ENCODE data around the gene EPB41L5.
"Not testable (repeated sequence)": the region's sequence is repeated elsewhere in the genome, so short reads cannot be mapped to it uniquely, and the experiment has no call there.

Gene EPB41L5

DNA sequence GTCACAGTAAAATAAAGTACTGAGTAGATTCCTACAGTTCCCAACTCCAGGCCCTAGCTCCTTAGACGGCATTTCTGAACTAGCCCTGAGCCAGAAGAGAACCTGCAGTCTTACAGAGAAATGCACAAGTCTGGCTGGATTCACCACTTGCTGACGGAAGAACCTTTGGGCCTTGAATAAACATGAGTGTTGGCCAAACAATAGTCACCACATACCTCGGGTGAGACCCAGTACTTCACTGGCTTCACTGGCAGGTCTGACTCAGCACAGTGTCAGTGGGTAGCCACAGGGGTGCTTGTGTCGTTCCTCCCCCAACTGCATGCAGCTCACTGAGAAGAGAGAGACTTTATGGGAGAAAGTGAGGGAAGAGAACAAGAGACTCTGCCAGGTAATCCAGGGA is 121.4 kb downstream of the EPB41L5 start:
- DNase-seq (ENCODE audit: insufficient read length, low spot score) (no peak), FAIRE-seq (no peak)

DNA sequence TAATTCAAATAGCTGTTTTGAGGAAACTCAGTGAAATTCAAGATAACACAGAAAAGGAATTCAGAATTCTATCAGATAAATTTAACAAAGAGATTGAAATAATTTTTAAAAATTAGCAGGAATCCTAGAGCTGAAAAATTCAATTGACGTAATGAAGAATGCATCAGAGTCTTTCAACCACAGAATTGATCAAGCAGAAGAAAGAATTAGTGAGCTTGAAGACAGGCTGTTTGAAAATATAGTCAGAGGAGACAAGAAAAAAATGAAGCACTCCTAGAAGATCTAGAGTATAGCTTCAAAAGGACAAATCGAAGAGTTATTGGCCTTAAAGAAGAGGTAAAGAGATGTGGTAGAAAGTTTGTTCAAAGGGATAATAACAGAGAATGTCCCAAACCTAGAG is 122.1 kb downstream of the EPB41L5 start:
- FAIRE-seq; DNase-seq (ENCODE audit: insufficient read length, low spot score): not testable (repeated sequence)

- DNase-seq (ENCODE audit: insufficient read length, low spot score) (no peak), FAIRE-seq (no peak)
Observed at GRCh38 chr2:120140866-120141265, 128.0 kb downstream of the EPB41L5 start.

DNA sequence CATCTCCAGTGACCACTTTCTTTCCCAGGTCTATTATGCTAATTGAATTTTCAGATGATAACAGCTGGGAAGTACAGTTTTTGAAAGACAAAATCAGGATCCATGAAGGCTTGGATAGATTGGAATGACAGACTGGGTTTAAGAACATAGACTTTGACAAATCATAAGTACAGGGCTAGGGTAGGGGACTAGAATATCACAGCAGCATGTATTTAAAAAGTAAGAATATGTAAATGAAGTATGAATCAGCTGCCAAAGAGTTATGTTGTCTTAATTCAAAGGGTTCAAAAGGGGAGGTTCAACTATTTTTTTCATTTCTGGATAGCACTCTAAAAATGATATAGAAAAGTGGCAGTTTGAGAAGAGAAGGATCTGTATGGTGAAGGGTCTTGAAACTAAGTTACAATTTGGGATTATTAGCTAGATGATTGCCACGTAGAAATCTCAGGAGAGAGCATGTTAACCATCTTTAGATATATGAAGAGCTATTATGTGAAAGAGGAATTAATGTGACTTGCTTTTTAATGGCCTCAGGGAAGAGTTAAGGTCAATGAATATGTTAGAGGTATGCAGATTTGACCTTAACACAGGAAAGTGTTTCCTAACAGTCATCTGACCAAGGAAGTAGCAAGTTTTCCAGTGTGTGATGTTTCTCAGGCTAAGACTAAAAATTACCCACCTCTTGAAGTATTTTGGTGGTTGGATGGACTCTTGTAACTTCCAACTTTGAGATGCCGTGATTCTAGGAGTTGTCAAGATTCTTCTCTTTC is 128.6 kb downstream of the EPB41L5 start:
- FAIRE-seq (no peak), DNase-seq (ENCODE audit: insufficient read length, low spot score) (no peak)

GRCh38 chr2:120142528-120143219 is 129.8 kb downstream of the EPB41L5 start:
- no peak for DNase-seq (ENCODE audit: insufficient read length, low spot score)
- no peak for FAIRE-seq

GRCh38 chr2:120148229-120148628 is 135.4 kb downstream of the EPB41L5 start:
- DNase-seq (ENCODE audit: insufficient read length, low spot score) (no peak), FAIRE-seq (no peak)

GRCh38 chr2:120148669-120149068 is 135.8 kb downstream of the EPB41L5 start:
- FAIRE-seq (no peak), DNase-seq (ENCODE audit: insufficient read length, low spot score) (no peak)

GRCh38 chr2:120149406-120149805 is 136.5 kb downstream of the EPB41L5 start:
- no peak for DNase-seq (ENCODE audit: insufficient read length, low spot score)

DNA sequence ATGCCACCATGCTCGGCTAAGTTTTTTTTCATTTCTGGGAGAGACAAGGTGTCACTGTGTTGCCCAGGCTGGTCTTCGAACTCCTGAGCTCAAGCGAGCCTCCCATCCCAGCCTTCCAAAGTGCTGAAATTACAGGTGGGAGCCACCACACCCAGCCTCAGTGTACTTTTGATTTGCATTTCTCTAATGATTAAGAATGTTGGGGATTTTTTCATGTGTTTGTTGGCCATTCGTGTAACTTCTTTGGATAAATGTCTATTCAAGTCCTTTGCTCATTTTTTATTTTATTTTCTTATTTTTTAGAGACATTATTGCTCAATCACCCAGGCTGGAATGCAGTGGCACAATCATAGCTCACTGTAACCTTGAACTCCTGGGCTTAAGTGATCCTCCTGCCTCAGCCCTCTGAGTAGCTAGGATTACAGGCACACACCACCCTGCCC is 137.2 kb downstream of the EPB41L5 start:
- no peak for FAIRE-seq
- DNase-seq (ENCODE audit: insufficient read length, low spot score) = no peak

More at GRCh38 chr2:120149406-120149805, 136.5 kb downstream of the EPB41L5 start:
- no peak for FAIRE-seq

DNA sequence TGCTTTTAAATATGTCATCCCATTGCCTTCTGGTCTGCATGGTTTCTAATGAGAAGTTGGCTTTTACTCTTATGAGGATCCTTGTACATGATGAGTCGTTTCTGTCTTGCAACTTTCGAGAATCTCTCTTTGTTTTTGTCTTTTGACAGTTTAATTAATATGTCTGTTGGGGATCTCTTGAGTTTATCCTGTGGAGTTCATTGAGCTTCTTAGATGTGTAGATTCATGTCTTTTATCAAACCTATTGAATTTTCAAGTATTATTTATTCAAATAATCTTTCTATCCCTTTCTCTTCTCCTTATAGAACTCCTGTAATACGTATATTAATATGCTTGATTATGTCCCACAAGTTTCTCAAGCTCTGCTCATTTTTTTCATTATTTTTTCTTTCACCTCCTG is 142.4 kb downstream of the EPB41L5 start:
- DNase-seq (ENCODE audit: insufficient read length, low spot score) (no peak), FAIRE-seq (no peak)

DNA sequence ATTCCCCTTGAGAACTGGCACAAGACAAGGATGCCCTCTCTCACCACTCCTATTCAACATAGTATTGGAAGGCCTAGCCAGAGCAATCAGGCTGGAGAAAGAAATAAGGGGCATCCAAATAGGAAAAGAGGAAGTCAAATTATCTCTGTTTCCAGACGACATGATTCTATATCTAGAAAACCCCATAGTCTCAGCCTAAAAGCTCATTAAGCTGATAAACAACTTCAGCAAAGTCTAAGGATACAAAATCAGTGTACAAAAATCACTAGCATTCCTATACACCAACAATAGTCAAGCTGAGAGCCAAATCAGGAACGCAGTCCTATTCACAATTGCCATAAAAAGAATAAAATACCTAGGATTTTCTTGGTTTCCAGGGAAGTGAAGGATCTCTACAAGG is 145.8 kb downstream of the EPB41L5 start:
- not testable (repeated sequence) for DNase-seq (ENCODE audit: insufficient read length, low spot score); FAIRE-seq

GRCh38 chr2:120161190-120161589 is 148.3 kb downstream of the EPB41L5 start:
- FAIRE-seq (no peak), DNase-seq (ENCODE audit: insufficient read length, low spot score) (no peak)

DNA sequence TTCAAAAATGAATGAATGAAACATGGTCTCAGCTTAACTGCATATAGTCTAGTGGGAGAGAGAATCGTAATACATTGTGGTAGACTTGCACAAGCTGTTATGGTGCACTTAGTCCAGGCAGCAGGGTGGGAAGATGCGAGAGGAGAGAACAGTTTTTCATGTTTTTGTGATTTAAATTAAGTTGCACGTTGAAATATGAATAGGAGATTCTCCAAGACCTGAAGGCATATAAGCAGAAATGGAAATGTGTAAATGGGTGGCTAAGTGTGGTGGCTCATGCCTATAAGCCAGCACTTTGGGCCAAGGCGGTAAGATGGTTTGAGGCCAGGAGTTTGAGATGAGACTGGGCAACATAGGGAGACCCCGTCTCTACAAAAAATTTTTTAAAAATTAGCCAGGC is 149.8 kb downstream of the EPB41L5 start:
- DNase-seq (ENCODE audit: insufficient read length, low spot score) (no peak), FAIRE-seq (no peak)

- DNase-seq (ENCODE audit: insufficient read length, low spot score) (no peak), FAIRE-seq (no peak)
Observed at GRCh38 chr2:120167272-120167671, 154.4 kb downstream of the EPB41L5 start.

DNA sequence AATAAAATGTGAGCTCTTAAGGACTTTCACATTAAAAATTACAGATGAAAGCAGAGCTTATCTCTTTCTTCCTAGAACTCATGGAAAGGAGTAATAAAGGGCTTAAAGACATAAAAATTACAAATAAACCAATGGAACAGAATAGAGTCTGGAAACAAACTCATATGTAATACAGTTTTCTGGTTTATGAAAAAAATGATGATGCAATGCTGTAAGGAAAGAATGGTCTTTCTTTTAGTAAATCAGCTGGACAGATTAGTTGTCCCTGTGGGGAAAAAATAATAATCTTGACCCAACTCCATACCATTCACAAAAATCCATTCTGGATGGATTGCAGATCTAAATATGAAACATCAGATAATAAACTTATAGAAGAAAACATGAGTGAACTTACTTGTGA is 156.1 kb downstream of the EPB41L5 start:
- no peak for DNase-seq (ENCODE audit: insufficient read length, low spot score)
- no peak for FAIRE-seq

DNA sequence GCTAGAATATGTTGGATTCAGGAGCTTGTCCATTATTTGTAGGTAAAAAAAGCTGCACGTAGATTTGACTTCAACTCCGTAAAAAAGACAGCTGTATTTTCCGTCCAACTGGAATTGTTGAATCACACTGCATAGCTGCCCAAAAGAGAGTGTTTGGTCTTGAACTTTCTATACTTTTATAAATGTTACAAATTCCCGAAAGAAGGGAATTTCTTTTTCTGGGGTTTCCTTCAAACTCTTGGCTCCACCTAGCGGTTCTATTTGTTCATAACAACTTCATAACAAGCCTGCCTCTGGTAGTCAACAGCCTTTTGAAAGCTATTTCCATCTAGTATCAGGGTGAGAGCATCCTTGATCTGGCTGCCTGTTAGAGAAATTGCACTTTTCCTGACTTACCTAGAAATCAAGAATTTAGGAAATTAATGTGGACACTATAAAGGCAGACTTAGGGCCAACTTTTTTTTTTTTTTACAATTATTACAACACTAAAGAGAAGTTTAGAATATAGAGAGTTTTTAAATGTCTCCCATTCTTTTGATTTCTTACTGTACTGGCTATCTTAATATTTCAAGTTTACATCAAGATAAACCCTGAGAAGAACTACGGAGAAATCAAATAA is 162.2 kb downstream of the EPB41L5 start:
- DNase-seq (ENCODE audit: insufficient read length, low spot score) (no peak), FAIRE-seq (peak; percentile 90)

GRCh38 chr2:120176526-120176925 is 163.6 kb downstream of the EPB41L5 start:
- no peak for FAIRE-seq
- no peak for DNase-seq (ENCODE audit: insufficient read length, low spot score)

DNA sequence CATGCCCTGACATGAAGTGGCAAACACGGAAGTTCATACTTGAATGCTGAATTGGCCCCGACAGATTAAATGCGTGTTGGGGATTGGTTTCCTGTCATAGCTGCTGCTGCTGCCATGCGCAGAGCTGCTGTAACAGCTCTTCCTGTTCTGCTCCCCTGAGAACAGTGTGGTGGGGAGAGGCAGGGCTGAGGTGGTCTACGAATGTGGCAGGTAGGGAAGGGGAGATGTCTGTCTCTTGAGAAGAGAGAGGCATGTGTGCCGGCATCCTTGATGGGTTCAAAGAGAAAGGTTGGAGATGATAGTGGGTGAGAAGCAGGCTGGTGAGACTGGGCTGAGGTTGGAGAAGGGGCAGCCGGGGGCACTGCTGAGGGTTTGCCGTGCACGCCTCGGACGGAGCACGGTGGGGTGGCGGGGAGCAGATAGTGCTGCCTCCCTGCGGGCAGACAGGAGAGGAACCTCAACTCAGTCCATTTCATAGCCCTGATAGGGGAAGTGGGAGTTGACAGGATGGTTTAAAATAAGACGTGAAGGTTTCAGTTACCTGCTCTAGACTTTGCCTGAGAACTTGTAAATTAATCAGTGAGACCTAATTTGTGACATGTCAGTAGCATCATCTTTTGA is 164.2 kb downstream of the EPB41L5 start:
- peak; percentile 98 for FAIRE-seq

DNA sequence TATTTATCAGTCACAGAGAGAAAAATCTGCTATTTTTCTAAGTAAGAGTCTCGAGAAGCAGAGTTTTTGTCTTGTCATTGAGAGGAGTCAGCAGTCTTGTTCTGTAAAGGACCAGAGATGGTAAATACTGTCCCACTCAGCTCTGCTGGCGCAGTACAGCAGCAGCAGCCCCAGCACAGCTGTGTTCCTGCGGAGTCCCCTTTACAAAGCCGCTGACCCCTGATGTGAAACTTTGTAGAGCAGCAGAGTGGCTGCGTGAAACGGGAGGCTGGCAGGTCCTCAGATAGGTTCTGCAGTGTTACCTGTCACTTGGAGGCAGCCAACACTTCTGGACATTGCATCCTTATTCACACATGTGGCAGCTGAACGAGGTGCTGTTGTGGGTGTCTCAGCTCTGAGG is 165.1 kb downstream of the EPB41L5 start:
- FAIRE-seq (no peak), DNase-seq (ENCODE audit: insufficient read length, low spot score) (no peak)

More for the DNA sequence above, 164.2 kb downstream of the EPB41L5 start:
- peak; percentile 63 for DNase-seq (ENCODE audit: insufficient read length, low spot score)

- FAIRE-seq (no peak), DNase-seq (ENCODE audit: insufficient read length, low spot score) (no peak)
Observed at GRCh38 chr2:120179396-120179795, 166.5 kb downstream of the EPB41L5 start.

- DNase-seq (ENCODE audit: insufficient read length, low spot score) (no peak), FAIRE-seq (no peak)
Observed at GRCh38 chr2:120180066-120180465, 167.2 kb downstream of the EPB41L5 start.
